Smooth muscle cell (in vitro differentiated cells): ENCODE measurements around the gene IZUMO1. TPM values are rescaled to one million over a fixed set of nuclear protein-coding genes. Genes with fewer than 3 reads are reported as not detected.
"Not testable (repeated sequence)": the region's sequence is repeated elsewhere in the genome, so short reads cannot be mapped to it uniquely, and the experiment has no call there.

Experiments used
- DNase-seq: peaks from one replicate; lab custom pipeline; 2025; ENCODE audit not compliant: unreplicated experiment; lab: John Stamatoyannopoulos, UW
- H2AFZ ChIP-seq: fragments of 200-600 bp; sonication (generic); 2 replicates; pipeline ENCODE4 v1.6.0; 2016; ENCODE audit warnings: antibody characterized with exemption, low read depth, mild to moderate bottlenecking
- H3F3A ChIP-seq: fragments of 200-600 bp; sonication (generic); 2 replicates; pipeline ENCODE4 v1.6.0; 2017; ENCODE audit warnings: antibody characterized with exemption, low read depth
- H3K27ac ChIP-seq: fragments of 200-600 bp; sonication (generic); 2 replicates; pipeline ENCODE4 v1.5.1; 2016; ENCODE audit warnings: low read depth, mild to moderate bottlenecking
- H3K27me3 ChIP-seq: fragments of 200-600 bp; sonication (generic); 2 replicates; pipeline ENCODE4 v1.6.1; 2016; ENCODE audit warnings: low read depth, mild to moderate bottlenecking
- H3K36me3 ChIP-seq: fragments of 200-600 bp; sonication (generic); 2 replicates; pipeline ENCODE4 v1.5.1; 2016; ENCODE audit warnings: low read depth
- H3K4me1 ChIP-seq: fragments of 200-600 bp; sonication (generic); 2 replicates; pipeline ENCODE4 v1.5.1; 2016; ENCODE audit warnings: low read depth
- H3K4me2 ChIP-seq: fragments of 200-600 bp; sonication (generic); 2 replicates; pipeline ENCODE4 v1.6.0; 2016; ENCODE audit warnings: mild to moderate bottlenecking
- H3K4me3 ChIP-seq: fragments of 200-600 bp; sonication (generic); 2 replicates; pipeline ENCODE4 v1.5.1; 2016; ENCODE audit warnings: mild to moderate bottlenecking
- H3K79me2 ChIP-seq: fragments of 200-600 bp; sonication (generic); 2 replicates; pipeline ENCODE4 v1.6.0; 2016; ENCODE audit warnings: low read depth, mild to moderate bottlenecking
- H3K9ac ChIP-seq: fragments of 200-600 bp; sonication (generic); 2 replicates; pipeline ENCODE4 v1.6.0; 2016; ENCODE audit warnings: low read depth
- H3K9me3 ChIP-seq: fragments of 200-600 bp; sonication (generic); replicated peaks from 2 replicates; pipeline ENCODE4 v1.5.1; 2016; ENCODE audit warnings: low read depth
- H4K20me1 ChIP-seq: fragments of 200-600 bp; sonication (generic); 2 replicates; pipeline ENCODE4 v1.6.0; 2016; ENCODE audit warnings: low read depth
- CTCF ChIP-seq: fragments of 200-600 bp; sonication (generic); IDR thresholded peaks from 2 replicates; pipeline ENCODE4 v1.5.1; 2017; ENCODE audit warnings: borderline replicate concordance, mild to moderate bottlenecking, antibody characterized with exemption; ENCODE audit not compliant: insufficient read depth, poor library complexity, severe bottlenecking
- WGBS: methylation state at CpG from one replicate; pipeline ENCODE4 v1.1.7; 2016; ENCODE audit warnings: low lambda C conversion rate; 5-methylcytosine and 5-hydroxymethylcytosine counted together
- polyA plus RNA-seq: library from polyadenylated mRNA; unstranded; fragments of >200 nt; fragmentation: Nextera tagmentation; extraction: Ambion mirVana; gene quantifications from 2 replicates; pipeline ENCODE4 v1.2.1, GENCODE V29; 2016
- total RNA-seq: library from RNA; depleted of rRNA; stranded (reverse); fragments of >200 nt; gene quantifications from 2 replicates; pipeline ENCODE4 v1.2.3, GENCODE V29; 2014

Gene IZUMO1
- total and polyA plus RNA-seq, 2 experiments from 2014 or later = 0.45 TPM; not detected in 1

- TF ChIP-seq CTCF = no peak
- Histone ChIP-seq H3F3A (peaks cover 8% of the 10 kb centered on the region), H3K9ac (no peak overlapping the region), H3K4me3 (no peak overlapping the region), H4K20me1 (no peaks in the 10 kb centered on the region), H3K79me2 (no peaks in the 10 kb centered on the region), H3K27ac (no peak overlapping the region), H2AFZ (no peak overlapping the region), H3K9me3 (no peaks in the 10 kb centered on the region), H3K27me3 (no peaks in the 10 kb centered on the region), H3K4me1 (no peaks in the 10 kb centered on the region), H3K4me2 (no peak overlapping the region), H3K36me3 (no peaks in the 10 kb centered on the region)
- no peak for DNase-seq
- WGBS = 92% methylated on average over 13 of the region's 13 CpGs
Observed at GRCh38 chr19:48772503-48772953, 25.8 kb upstream of the IZUMO1 start.

DNA sequence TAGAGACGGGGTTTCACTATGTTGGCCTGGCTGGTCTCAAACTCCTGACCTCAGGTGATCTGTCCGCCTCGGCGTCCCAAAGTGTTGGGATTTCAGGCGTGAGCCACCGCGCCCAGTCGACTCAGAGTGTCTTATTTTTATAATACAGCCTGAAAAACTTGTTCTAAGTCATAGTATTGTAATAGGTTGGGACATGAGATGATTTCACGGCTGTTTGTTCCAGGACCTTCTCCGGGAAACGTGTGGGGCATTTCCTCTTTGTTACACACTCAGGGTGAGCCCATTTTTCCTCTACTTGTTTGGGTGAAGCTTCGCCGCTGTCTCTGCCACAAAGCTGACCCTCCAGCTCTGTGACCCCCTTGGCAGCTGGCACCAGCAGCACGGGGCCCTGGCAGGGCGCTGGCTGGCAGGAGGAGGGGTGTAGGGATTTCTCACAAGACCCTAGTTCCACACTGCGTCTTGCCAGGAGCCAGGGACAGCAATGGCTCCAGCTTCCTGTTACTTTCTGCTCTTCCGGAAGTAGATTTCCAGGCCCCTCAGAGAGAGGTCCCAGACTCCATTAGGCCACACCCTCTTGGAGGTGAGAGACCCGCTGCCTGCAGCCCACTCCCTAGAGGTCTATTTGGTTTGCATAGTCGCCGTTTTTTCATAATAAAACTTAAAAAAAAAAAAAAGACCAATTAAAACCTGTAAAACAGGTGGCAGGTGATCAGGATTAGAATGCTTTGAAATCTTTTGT lies 24.2 kb upstream of the IZUMO1 start:
- Histone ChIP-seq H3K9me3 (no peaks in the 10 kb centered on the region), H4K20me1 (no peaks in the 10 kb centered on the region), H3K4me2 (no peak overlapping the region), H3K36me3 (no peaks in the 10 kb centered on the region), H3K4me3 (no peak overlapping the region), H3K27me3 (no peaks in the 10 kb centered on the region), H2AFZ (no peak overlapping the region), H3K27ac (peak overlapping the region; percentile 44), H3K79me2 (no peaks in the 10 kb centered on the region), H3F3A (peaks cover 8% of the 10 kb centered on the region), H3K4me1 (no peaks in the 10 kb centered on the region), H3K9ac (no peak overlapping the region)
- WGBS = 89% methylated on average over 20 of the region's 20 CpGs
- no peak for TF ChIP-seq CTCF
- no peak for DNase-seq

DNA sequence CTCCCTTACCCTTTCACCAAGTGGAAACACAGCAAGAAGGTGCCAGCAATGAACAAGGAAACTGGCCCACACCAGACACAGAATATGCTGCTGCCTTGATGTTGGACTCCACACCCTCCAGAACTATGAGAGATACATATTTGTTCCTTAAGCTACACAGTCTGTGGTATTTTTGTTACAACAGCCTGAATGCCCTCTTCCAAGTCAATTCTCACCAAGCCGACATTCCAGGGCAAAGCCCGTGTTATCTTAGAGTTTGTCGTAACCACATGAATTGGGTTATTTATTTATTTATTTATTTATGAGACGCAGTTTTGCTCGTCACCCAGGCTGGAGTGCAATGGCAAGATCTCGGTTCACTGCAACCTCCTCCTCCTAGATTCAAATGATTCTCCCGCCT lies 23.6 kb upstream of the IZUMO1 start:
- H3K4me1 ChIP-seq = no peaks in the 10 kb centered on the region
- TF ChIP-seq CTCF = no peak
- peaks cover 8% of the 10 kb centered on the region for H3F3A ChIP-seq
- WGBS = 28% methylated on average over 7 of the region's 7 CpGs
- no peaks in the 10 kb centered on the region for H4K20me1 ChIP-seq
- H3K27ac ChIP-seq = peak overlapping the region; percentile 44
- no peak overlapping the region for H3K4me2 ChIP-seq
- no peaks in the 10 kb centered on the region for H3K79me2 ChIP-seq
- no peaks in the 10 kb centered on the region for H3K36me3 ChIP-seq
- no peak for DNase-seq
- no peak overlapping the region for H2AFZ ChIP-seq
- H3K4me3 ChIP-seq = no peak overlapping the region
- no peaks in the 10 kb centered on the region for H3K9me3 ChIP-seq
- no peak overlapping the region for H3K9ac ChIP-seq
- H3K27me3 ChIP-seq = no peaks in the 10 kb centered on the region

DNA sequence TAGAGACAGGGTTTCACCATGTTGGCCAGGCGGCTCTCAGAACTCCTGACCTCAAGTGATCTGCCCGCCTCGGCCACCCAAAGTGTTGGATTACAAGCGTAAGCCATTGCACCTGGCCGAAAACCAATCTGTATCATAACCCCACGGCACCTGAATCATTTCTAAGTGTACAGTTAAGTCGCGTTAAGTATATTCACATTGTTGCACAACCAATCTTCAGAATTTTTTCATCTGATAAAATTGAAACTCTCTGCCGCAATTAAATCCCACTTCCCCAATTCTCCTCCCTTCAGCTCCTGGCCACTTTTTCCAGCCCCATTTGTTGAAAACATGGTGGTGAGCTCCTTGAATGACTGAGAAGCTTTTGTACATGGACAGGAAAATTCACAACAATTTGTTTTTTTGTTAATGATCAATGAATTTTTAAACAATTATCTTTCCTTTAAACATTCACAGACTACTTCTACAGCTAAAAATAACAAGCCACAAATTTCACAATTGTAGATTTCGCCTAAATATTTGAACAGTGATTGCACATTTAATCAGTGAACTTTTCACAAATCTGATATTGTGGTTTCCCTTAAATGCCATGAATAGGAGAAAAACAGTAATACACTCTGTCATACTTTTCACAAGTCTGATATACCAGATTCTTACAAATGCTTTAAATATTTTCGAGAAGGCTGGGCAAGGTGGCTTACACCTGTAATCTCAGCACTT lies 22.4 kb upstream of the IZUMO1 start:
- no peak overlapping the region for H3K9ac ChIP-seq
- H3K79me2 ChIP-seq = no peaks in the 10 kb centered on the region
- no peaks in the 10 kb centered on the region for H3K4me1 ChIP-seq
- H3K4me3 ChIP-seq = no peak overlapping the region
- no peak overlapping the region for H3K27ac ChIP-seq
- H3K9me3 ChIP-seq = no peaks in the 10 kb centered on the region
- no peak for DNase-seq
- no peak overlapping the region for H3K4me2 ChIP-seq
- H3F3A ChIP-seq = peaks cover 6% of the 10 kb centered on the region
- H3K36me3 ChIP-seq = no peaks in the 10 kb centered on the region
- H3K27me3 ChIP-seq = no peaks in the 10 kb centered on the region
- H4K20me1 ChIP-seq = no peaks in the 10 kb centered on the region
- no peak for TF ChIP-seq CTCF
- WGBS = 91% methylated on average over 11 of the region's 11 CpGs
- no peak overlapping the region for H2AFZ ChIP-seq

DNA sequence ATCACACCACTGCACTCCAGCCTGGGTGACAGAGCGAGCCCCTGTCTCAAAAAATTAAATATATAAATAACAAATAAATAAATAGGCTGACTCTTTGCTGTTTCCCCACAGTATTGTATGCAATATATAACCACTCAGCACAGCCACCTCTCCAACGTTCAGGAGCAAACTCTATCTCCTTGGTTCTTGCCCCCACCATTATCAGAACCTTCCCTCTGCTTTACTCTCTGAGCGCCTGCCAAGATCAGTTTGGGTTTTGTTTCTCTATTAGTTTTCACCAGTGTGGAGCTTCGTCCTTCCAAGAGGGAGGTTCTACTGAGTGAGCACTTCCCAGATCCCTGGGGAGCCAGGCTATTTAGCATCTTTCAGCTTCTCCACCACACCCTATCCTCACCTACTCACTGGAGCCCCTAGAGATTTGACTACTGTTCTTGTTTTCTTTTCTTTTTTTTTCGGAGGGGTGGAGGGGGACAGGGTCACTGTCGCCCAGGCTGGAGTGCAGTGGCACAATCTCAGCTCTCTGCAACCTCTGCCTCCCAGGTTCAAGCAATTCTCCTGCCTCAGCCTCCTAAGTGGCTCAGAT lies 21.6 kb upstream of the IZUMO1 start:
- WGBS = 53% methylated on average over 6 of the region's 6 CpGs
- not testable (repeated sequence) for H3K9ac ChIP-seq, H2AFZ ChIP-seq, H3K4me1 ChIP-seq, H3F3A ChIP-seq, H3K9me3 ChIP-seq, H3K4me2 ChIP-seq, H3K27me3 ChIP-seq, H3K4me3 ChIP-seq, H3K36me3 ChIP-seq, H3K79me2 ChIP-seq, DNase-seq, H3K27ac ChIP-seq, H4K20me1 ChIP-seq
